Spleen (tissue), 7 donors: ENCODE results near the gene SPATA46.

ENCODE experiments used
- POLR2A ChIP-seq, 3 donors: fragments of 450-650 bp; IDR thresholded peaks; one replicate each; pipeline ENCODE4 v1.5.1; 2017; ENCODE audit warnings: antibody characterized with exemption in 3 of 3, mild to moderate bottlenecking in 1 of 3
- POLR2AphosphoS5 ChIP-seq, 3 donors: sonication (generic); formaldehyde crosslinking; IDR thresholded peaks; one replicate each; pipeline ENCODE4 v1.5.1; 2017; ENCODE audit warnings: antibody characterized with exemption in 3 of 3
- TF ChIP-seq, protein P1 (sequence below), 11 experiments: fragments of 200-600 bp in 7 of 11; fragments of 450-650 bp in 4 of 11; sonication (generic) in 4 of 11; IDR thresholded peaks in 8 of 11; conservative IDR thresholded peaks in 3 of 11; 1 replicate in 7 of 11; 2 replicates in 4 of 11; pipeline versions ENCODE4 v1.4.0 to v1.8.0; 2016 to 2021; ENCODE audit warnings: antibody characterized with exemption in 11 of 11, inconsistent platforms in 4 of 11, mild to moderate bottlenecking in 1 of 11
- donor health status: DM: no; HTN: no; CAD: no; lungs with moderate emphysema.
- donor health status: DM: no; HTN: no; CAD: no.
- donor health status: DM: no; HTN: no; CAD: no.

- TF ChIP-seq, protein P1, sequence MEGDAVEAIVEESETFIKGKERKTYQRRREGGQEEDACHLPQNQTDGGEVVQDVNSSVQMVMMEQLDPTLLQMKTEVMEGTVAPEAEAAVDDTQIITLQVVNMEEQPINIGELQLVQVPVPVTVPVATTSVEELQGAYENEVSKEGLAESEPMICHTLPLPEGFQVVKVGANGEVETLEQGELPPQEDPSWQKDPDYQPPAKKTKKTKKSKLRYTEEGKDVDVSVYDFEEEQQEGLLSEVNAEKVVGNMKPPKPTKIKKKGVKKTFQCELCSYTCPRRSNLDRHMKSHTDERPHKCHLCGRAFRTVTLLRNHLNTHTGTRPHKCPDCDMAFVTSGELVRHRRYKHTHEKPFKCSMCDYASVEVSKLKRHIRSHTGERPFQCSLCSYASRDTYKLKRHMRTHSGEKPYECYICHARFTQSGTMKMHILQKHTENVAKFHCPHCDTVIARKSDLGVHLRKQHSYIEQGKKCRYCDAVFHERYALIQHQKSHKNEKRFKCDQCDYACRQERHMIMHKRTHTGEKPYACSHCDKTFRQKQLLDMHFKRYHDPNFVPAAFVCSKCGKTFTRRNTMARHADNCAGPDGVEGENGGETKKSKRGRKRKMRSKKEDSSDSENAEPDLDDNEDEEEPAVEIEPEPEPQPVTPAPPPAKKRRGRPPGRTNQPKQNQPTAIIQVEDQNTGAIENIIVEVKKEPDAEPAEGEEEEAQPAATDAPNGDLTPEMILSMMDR (IDR thresholded peaks at IDR 0.05 in 8 of 11, conservative IDR thresholded peaks at IDR 0.05 in 3 of 11), result no peak
- TF ChIP-seq POLR2AphosphoS5 (IDR thresholded peaks at IDR 0.05) (no peak), POLR2A (IDR thresholded peaks at IDR 0.05) (no peak)
Measured at GRCh38 chr1:162389971-162390370, 13.3 kb upstream of the SPATA46 start.
